Astrocyte of the spinal cord (primary cell): ENCODE results near the gene CTSA.

Source experiments
- DNase-seq: peaks from one replicate; pipeline ENCODE4 v3.0.0; 2011; ENCODE audit warnings: low read depth, low spot score
- H3K4me3 ChIP-seq: 2 replicates; pipeline ENCODE4 v1.5.1; 2011; ENCODE audit warnings: low read depth, mild to moderate bottlenecking, low read length, moderate library complexity
- CTCF ChIP-seq: IDR thresholded peaks from 2 replicates; pipeline ENCODE4 v1.5.1; 2012; ENCODE audit warnings: low read depth, mild to moderate bottlenecking, low read length, inconsistent platforms
- in situ Hi-C: cut with HindIII; loops from 2 replicates; pipeline ENCODE4 v1.10.0; 2017; ENCODE audit warnings: low sequenced_read_pairs

Gene CTSA

GRCh38 chr20:45910670-45911485 lies 19.7 kb downstream of the CTSA start:
- no peak for TF ChIP-seq CTCF
- peak overlapping the region; percentile 56 for H3K4me3 ChIP-seq
- in situ Hi-C loops, result no loop called here
- DNase-seq, result peak; percentile 100

GRCh38 chr20:45911486-45912343 lies 20.6 kb downstream of the CTSA start, which contains the start of gene PLTP:
Gene PLTP, minus strand, starts transcription at chr20:45912155. Its CDS starts 703 bp downstream, at chr20:45911452.
- TF ChIP-seq CTCF, result no peak
- DNase-seq, result peak; percentile 75
- H3K4me3 ChIP-seq, result peak within 1 kb of the TSS; percentile 56
- in situ Hi-C loops, result no loop called here

- TF ChIP-seq CTCF, result no peak
- in situ Hi-C loops, result no loop called here
- peak overlapping the region; percentile 56 for H3K4me3 ChIP-seq
- DNase-seq, result no peak
Measured at GRCh38 chr20:45912344-45912682, 21.2 kb downstream of the CTSA start.

GRCh38 chr20:45913116-45913515 lies 22.0 kb downstream of the CTSA start:
- no peak for TF ChIP-seq CTCF
- in situ Hi-C loops, result no loop called here
- DNase-seq, result no peak
- no peak overlapping the region for H3K4me3 ChIP-seq

GRCh38 chr20:45917790-45918141 lies 26.6 kb downstream of the CTSA start:
- in situ Hi-C loops, result no loop called here
- DNase-seq, result no peak
- no peak overlapping the region for H3K4me3 ChIP-seq
- TF ChIP-seq CTCF, result no peak

- in situ Hi-C loops, result no loop called here
Measured at GRCh38 chr20:45918182-45918737, 27.1 kb downstream of the CTSA start.

More at GRCh38 chr20:45918182-45918737, 27.1 kb downstream of the CTSA start:
- DNase-seq, result peak; percentile 46
- H3K4me3 ChIP-seq, result no peak overlapping the region
- TF ChIP-seq CTCF, result no peak
